ENCODE results near the gene SPTB.

Gene SPTB

GRCh38 chr14:64730061-64730440, 149.7 kb downstream of the SPTB start:
- DNase-seq (ENCODE audit: low read depth), result no peak
- H3K4me3 ChIP-seq (ENCODE audit: low read depth, low read length), result no peak overlapping the region

GRCh38 chr14:64729386-64730060, 150.2 kb downstream of the SPTB start:
- no peak for TF ChIP-seq CTCF (IDR thresholded peaks at IDR 0.05; ENCODE audit: low read depth, low read length, missing control alignments)
- no peak overlapping the region for H3K4me3 ChIP-seq (ENCODE audit: low read depth, low read length)
- no peak for DNase-seq (ENCODE audit: low read depth)

More at GRCh38 chr14:64730061-64730440, 149.7 kb downstream of the SPTB start:
- no peak for TF ChIP-seq CTCF (IDR thresholded peaks at IDR 0.05; ENCODE audit: low read depth, low read length, missing control alignments)

GRCh38 chr14:64728856-64729255, 150.9 kb downstream of the SPTB start:
- no peak for DNase-seq (ENCODE audit: low read depth)
- TF ChIP-seq CTCF (IDR thresholded peaks at IDR 0.05; ENCODE audit: low read depth, low read length, missing control alignments), result no peak

GRCh38 chr14:64728106-64728505, 151.6 kb downstream of the SPTB start:
- no peak for DNase-seq (ENCODE audit: low read depth)
- no peak overlapping the region for H3K4me3 ChIP-seq (ENCODE audit: low read depth, low read length)
- no peak for TF ChIP-seq CTCF (IDR thresholded peaks at IDR 0.05; ENCODE audit: low read depth, low read length, missing control alignments)

More at GRCh38 chr14:64728856-64729255, 150.9 kb downstream of the SPTB start:
- H3K4me3 ChIP-seq (ENCODE audit: low read depth, low read length), result no peak overlapping the region

GRCh38 chr14:64727551-64728071, 152.1 kb downstream of the SPTB start:
- no peak overlapping the region for H3K4me3 ChIP-seq (ENCODE audit: low read depth, low read length)
- DNase-seq (ENCODE audit: low read depth), result no peak
- no peak for TF ChIP-seq CTCF (IDR thresholded peaks at IDR 0.05; ENCODE audit: low read depth, low read length, missing control alignments)

- no peak for TF ChIP-seq CTCF (IDR thresholded peaks at IDR 0.05; ENCODE audit: low read depth, low read length, missing control alignments)
- no peak overlapping the region for H3K4me3 ChIP-seq (ENCODE audit: low read depth, low read length)
- no peak for DNase-seq (ENCODE audit: low read depth)
These were observed 153.2 kb downstream of the SPTB start for GRCh38 chr14:64726585-64726890.
